H9 (cell line): ENCODE measurements around the gene MAML1. TPM values are rescaled to one million over a fixed set of nuclear protein-coding genes. Genes with fewer than 3 reads are reported as not detected.

Source experiments
- DNase-seq: peaks from one replicate; pipeline ENCODE4 v3.0.0-alpha.2; 2017
- H2AFZ ChIP-seq: one replicate; pipeline ENCODE4 v1.6.1; 2013; ENCODE audit warnings: mild to moderate bottlenecking, low read length, control low read depth, moderate library complexity
- H2AK5ac ChIP-seq: 2 replicates; pipeline ENCODE4 v1.6.1; 2013; ENCODE audit warnings: low read length, control low read depth, mixed read lengths; ENCODE audit not compliant: insufficient read length
- H2BK120ac ChIP-seq: one replicate; pipeline ENCODE4 v1.6.1; 2013; ENCODE audit warnings: low read depth, mild to moderate bottlenecking, low read length, control low read depth, inconsistent platforms; ENCODE audit not compliant: poor library complexity, severe bottlenecking
- H2BK12ac ChIP-seq: 2 replicates; pipeline ENCODE4 v1.6.1; 2013; ENCODE audit warnings: low read length, control low read depth, mixed read lengths, low read depth; ENCODE audit not compliant: insufficient read length
- H2BK15ac ChIP-seq: 2 replicates; pipeline ENCODE4 v1.6.1; 2013; ENCODE audit warnings: low read depth, low read length, control low read depth
- H2BK20ac ChIP-seq: one replicate; pipeline ENCODE4 v1.6.1; 2013; ENCODE audit warnings: low read depth, mild to moderate bottlenecking, low read length, control low read depth, inconsistent platforms; ENCODE audit not compliant: poor library complexity, severe bottlenecking
- H2BK5ac ChIP-seq: 2 replicates; pipeline ENCODE4 v1.6.1; 2013; ENCODE audit warnings: low read length, control low read depth, mixed read lengths; ENCODE audit not compliant: insufficient read length
- H3K14ac ChIP-seq: 2 replicates; pipeline ENCODE4 v1.6.1; 2013; ENCODE audit warnings: low read length, control low read depth; ENCODE audit not compliant: insufficient read depth
- H3K18ac ChIP-seq: 2 replicates; pipeline ENCODE4 v1.6.1; 2013; ENCODE audit warnings: low read depth, mild to moderate bottlenecking, mixed read lengths, low read length, control low read depth; ENCODE audit not compliant: insufficient read length
- H3K23ac ChIP-seq: 2 replicates; pipeline ENCODE4 v1.6.1; 2013; ENCODE audit warnings: low read length, control low read depth, mixed read lengths, low read depth; ENCODE audit not compliant: insufficient read length
- H3K23me2 ChIP-seq: 2 replicates; pipeline ENCODE4 v1.6.1; 2013; ENCODE audit warnings: low read depth, mild to moderate bottlenecking, mixed read lengths, low read length, control low read depth; ENCODE audit not compliant: insufficient read length, poor library complexity, severe bottlenecking
- H3K27ac ChIP-seq: 2 replicates; pipeline ENCODE4 v1.5.1; 2013; ENCODE audit warnings: low read length, control low read depth, mixed read lengths, low read depth; ENCODE audit not compliant: insufficient read length
- H3K27me3 ChIP-seq: 2 replicates; pipeline ENCODE4 v1.6.1; 2013; ENCODE audit warnings: low read length, control low read depth, inconsistent platforms; ENCODE audit not compliant: insufficient read depth
- H3K4ac ChIP-seq: 2 replicates; pipeline ENCODE4 v1.6.1; 2013; ENCODE audit warnings: low read depth, mild to moderate bottlenecking, control low read depth, inconsistent platforms, low read length, moderate library complexity
- H3K4me1 ChIP-seq: 2 replicates; pipeline ENCODE4 v1.6.1; 2013; ENCODE audit warnings: low read length, control low read depth, inconsistent platforms; ENCODE audit not compliant: insufficient read depth
- H3K4me2 ChIP-seq: 2 replicates; pipeline ENCODE4 v1.6.1; 2013; ENCODE audit warnings: low read length, control low read depth, mixed read lengths; ENCODE audit not compliant: insufficient read length, insufficient read depth
- H3K56ac ChIP-seq: 2 replicates; pipeline ENCODE4 v1.6.1; 2013; ENCODE audit warnings: low read depth, mild to moderate bottlenecking, mixed read lengths, low read length, control low read depth; ENCODE audit not compliant: insufficient read length
- H3K79me1 ChIP-seq: 2 replicates; pipeline ENCODE4 v1.6.1; 2013; ENCODE audit warnings: low read depth, mild to moderate bottlenecking, moderate library complexity, low read length, control low read depth, inconsistent platforms; ENCODE audit not compliant: insufficient read depth, poor library complexity, severe bottlenecking
- H3K79me2 ChIP-seq: 2 replicates; pipeline ENCODE4 v1.6.1; 2013; ENCODE audit warnings: low read length, control low read depth, inconsistent platforms; ENCODE audit not compliant: insufficient read depth
- H3K9ac ChIP-seq: 2 replicates; pipeline ENCODE4 v1.6.1; 2013; ENCODE audit warnings: low read length, control low read depth, mixed read lengths; ENCODE audit not compliant: insufficient read length; ENCODE audit errors: extremely low read depth
- H3K9me3 ChIP-seq: one replicate; pipeline ENCODE4 v1.6.1; 2013; ENCODE audit warnings: low read depth, low read length, inconsistent platforms; ENCODE audit not compliant: control insufficient read depth
- H3T11ph ChIP-seq: one replicate; pipeline ENCODE4 v1.6.1; 2013; ENCODE audit warnings: mild to moderate bottlenecking, low read length, control low read depth, inconsistent platforms
- H4K20me1 ChIP-seq: one replicate; pipeline ENCODE4 v1.6.1; 2013; ENCODE audit not compliant: control insufficient read depth, insufficient read length, insufficient read depth
- H4K5ac ChIP-seq: 2 replicates; pipeline ENCODE4 v1.6.1; 2013; ENCODE audit warnings: low read depth, mild to moderate bottlenecking, mixed read lengths, low read length, control low read depth; ENCODE audit not compliant: insufficient read length
- H4K8ac ChIP-seq: replicated peaks from 2 replicates; pipeline ENCODE4 v1.6.1; 2013; ENCODE audit warnings: low read length, control low read depth, mixed read lengths, low read depth; ENCODE audit not compliant: insufficient read length
- H4K91ac ChIP-seq: 2 replicates; pipeline ENCODE4 v1.6.1; 2013; ENCODE audit warnings: low read depth, mild to moderate bottlenecking, moderate library complexity, mixed read lengths, low read length, control low read depth; ENCODE audit not compliant: insufficient read length
- H3K27ac Mint-ChIP-seq, 3 experiments: 2 replicates in 2 of 3; 3 replicates in 1 of 3; pipeline ENCODE4 v1.8.0; 2020 to 2021; ENCODE audit warnings: mixed read lengths in 3 of 3, mild to moderate bottlenecking in 1 of 3, moderate library complexity in 1 of 3
- H3K27me3 Mint-ChIP-seq: 2 replicates; pipeline ENCODE4 v1.8.0; 2021; ENCODE audit warnings: low read depth, mild to moderate bottlenecking, moderate library complexity, mixed read lengths
- H3K36me3 Mint-ChIP-seq, 3 experiments: 2 replicates in 2 of 3; 3 replicates in 1 of 3; pipeline ENCODE4 v1.8.0; 2020 to 2021; ENCODE audit warnings: low read depth in 3 of 3, mixed read lengths in 3 of 3; ENCODE audit not compliant: insufficient read depth in 1 of 3
- H3K4me1 Mint-ChIP-seq, 2 experiments: 2 replicates each; pipeline ENCODE4 v1.8.0; 2020; ENCODE audit warnings: mixed read lengths in 2 of 2
- H3K4me3 Mint-ChIP-seq, 2 experiments: 2 replicates in 1 of 2; 3 replicates in 1 of 2; pipeline ENCODE4 v1.8.0; 2020 to 2021; ENCODE audit warnings: mild to moderate bottlenecking in 2 of 2, mixed read lengths in 2 of 2, moderate library complexity in 1 of 2
- H3K9me3 Mint-ChIP-seq, 2 experiments: 2 replicates in 1 of 2; 3 replicates in 1 of 2; pipeline ENCODE4 v1.8.0; 2020; ENCODE audit warnings: mild to moderate bottlenecking in 2 of 2, mixed read lengths in 2 of 2, moderate library complexity in 1 of 2
- CTCF ChIP-seq: fragments of 200-600 bp; sonication (generic); conservative IDR thresholded peaks from 3 replicates; pipeline ENCODE4 v1.8.0; 2021; ENCODE audit warnings: antibody characterized with exemption, mild to moderate bottlenecking
- WGBS: extraction: QIAGEN DNeasy Blood & Tissue Kit; methylation state at CpG from one replicate; pipeline ENCODE4 v1.1.7; 2013; ENCODE audit warnings: missing lambda C conversion rate, low lambda C conversion rate, mixed read lengths; ENCODE audit not compliant: insufficient read length; ENCODE audit errors: extremely low coverage; 5-methylcytosine and 5-hydroxymethylcytosine counted together
- total RNA-seq: library from RNA; stranded (reverse); gene quantifications from 2 replicates; pipeline ENCODE4 v1.2.1, GENCODE V29; 2021

The MAML1 gene
- total RNA-seq, 1 experiment from 2014 or later: 50.8 TPM

DNA sequence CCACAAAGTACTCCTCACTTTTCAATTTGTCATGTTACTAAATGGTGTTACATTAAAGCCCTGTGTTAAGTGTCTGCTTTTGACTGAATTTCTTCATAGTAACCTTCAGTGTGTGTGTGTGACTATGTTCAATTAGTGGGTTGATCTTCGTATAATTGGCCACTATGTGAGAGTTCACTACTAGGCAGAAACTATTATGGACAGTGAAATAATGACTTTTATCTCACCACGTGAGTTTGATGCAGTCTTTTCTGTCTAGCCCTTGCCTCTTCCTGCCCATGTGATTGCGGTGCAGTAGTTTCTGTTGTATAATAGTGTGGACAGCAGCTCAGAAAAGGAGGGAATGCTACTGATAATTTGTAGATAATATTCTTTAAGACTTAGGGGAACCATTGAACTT, 1.8 kb upstream of the MAML1 start:
- Mint-ChIP-seq H3K36me3 (peaks cover 17 to 57% (median 42%) of the 10 kb centered on the region in 3 experiments; a peak in 6 of 7 replicates), H3K4me3 (no peak overlapping the region), H3K27me3 (no peaks in the 10 kb centered on the region), H3K4me1 (peaks cover 11 to 18% of the 10 kb centered on the region in 2 experiments), H3K9me3 (no peaks in the 10 kb centered on the region), H3K27ac (peak overlapping the region in 2 of 3 experiments; percentile 14 to 29; a peak in 2 of 7 replicates)
- Histone ChIP-seq H3K56ac (no peak overlapping the region), H3T11ph (no peak overlapping the region), H3K79me1 (no peaks in the 10 kb centered on the region), H3K27me3 (no peaks in the 10 kb centered on the region), H3K9ac (no peak overlapping the region), H3K4ac (no peak overlapping the region), H2BK20ac (no peak overlapping the region), H3K79me2 (peaks cover 17% of the 10 kb centered on the region; the same call in 1 of the 2 replicates), H3K4me1 (no peaks in the 10 kb centered on the region), H3K27ac (no peak overlapping the region), H3K23me2 (no peaks in the 10 kb centered on the region), H3K14ac (no peak overlapping the region), H3K18ac (no peak overlapping the region), H3K4me2 (no peak overlapping the region), H2AK5ac (no peak overlapping the region), H2BK12ac (no peak overlapping the region), H4K5ac (no peak overlapping the region), H4K8ac (no peak overlapping the region), H3K23ac (no peak overlapping the region), H2BK5ac (no peak overlapping the region), H3K9me3 (no peaks in the 10 kb centered on the region), H4K91ac (no peak overlapping the region), H2BK15ac (no peak overlapping the region), H2BK120ac (no peak overlapping the region), H2AFZ (no peak overlapping the region), H4K20me1 (no peaks in the 10 kb centered on the region)
- DNase-seq: no peak
- no peak for TF ChIP-seq CTCF
- no CpG with 5 or more reads among the region's 3 CpGs for WGBS
